Regular cardiac myocyte (primary cell): ENCODE data around the gene LMNTD2. TPM values are rescaled to one million over a fixed set of nuclear protein-coding genes. Genes with fewer than 3 reads are reported as not detected.

Experiments used
- total RNA-seq: library from RNA; depleted of rRNA; stranded (reverse); fragments of >200 nt; gene quantifications from 2 replicates; pipeline ENCODE4 v1.2.3, GENCODE V29; 2014

Gene LMNTD2
- total RNA-seq = under 0.01 and 0.85 TPM in 2 replicates

GRCh38 chr11:560305-561147 is at the start of gene LMNTD2, which contains the start of gene RASSF7:
Gene LMNTD2 (minus strand): TSS chr11:560738. CDS start chr11:560716, 22 bp downstream.
Gene RASSF7 (plus strand): TSS chr11:560970. CDS start chr11:561769, 799 bp downstream.

GRCh38 chr11:575996-576768 is 15.6 kb upstream of the LMNTD2 start, which contains the start of gene PHRF1:
Gene PHRF1 (plus strand): TSS chr11:576470. CDS start chr11:581513, 5,043 bp downstream.

DNA sequence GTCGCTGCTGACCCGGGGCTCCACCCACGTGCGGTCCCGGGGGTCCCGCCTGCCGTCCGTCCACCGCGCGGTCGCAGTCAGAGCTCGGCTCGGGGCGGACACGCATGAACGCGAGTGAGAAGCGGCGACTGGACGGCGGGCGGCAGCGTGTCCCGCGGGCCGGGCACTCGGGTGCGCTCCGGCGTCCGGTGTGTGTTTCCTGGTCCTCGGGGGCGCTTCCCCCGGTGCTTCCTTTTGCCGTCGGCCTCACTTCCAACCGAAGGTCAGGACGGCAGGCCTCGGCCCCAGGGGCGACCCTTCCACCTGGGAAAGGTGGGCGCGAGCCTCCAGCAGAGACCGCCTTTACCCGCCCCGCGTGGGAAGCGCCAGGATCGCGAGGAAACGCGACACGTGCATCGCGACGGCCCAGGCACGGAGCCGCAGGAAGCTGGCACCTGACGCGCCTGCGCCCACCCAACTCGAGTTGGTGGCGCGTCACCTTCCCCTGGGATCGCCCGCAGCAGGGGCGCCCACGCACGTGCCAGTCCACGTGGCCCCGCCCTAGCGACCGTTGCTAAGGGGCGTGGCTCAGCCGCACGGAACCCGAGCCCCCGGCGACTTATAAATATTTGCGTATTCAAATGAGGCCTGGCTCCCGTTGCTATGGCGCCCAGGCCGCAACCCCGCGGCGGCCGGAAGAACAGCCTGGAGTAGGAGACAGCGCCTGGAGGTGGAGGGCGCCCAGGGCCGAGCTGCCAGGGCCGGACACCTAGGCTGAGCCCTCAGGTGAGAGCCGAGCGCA is 23.5 kb downstream of the LMNTD2 start, which contains the start of gene LRRC56:
Gene LRRC56 (plus strand): TSS at position 687 of the 781 bp plus-strand sequence. CDS start 3,158 bp downstream, outside the sequence.

DNA sequence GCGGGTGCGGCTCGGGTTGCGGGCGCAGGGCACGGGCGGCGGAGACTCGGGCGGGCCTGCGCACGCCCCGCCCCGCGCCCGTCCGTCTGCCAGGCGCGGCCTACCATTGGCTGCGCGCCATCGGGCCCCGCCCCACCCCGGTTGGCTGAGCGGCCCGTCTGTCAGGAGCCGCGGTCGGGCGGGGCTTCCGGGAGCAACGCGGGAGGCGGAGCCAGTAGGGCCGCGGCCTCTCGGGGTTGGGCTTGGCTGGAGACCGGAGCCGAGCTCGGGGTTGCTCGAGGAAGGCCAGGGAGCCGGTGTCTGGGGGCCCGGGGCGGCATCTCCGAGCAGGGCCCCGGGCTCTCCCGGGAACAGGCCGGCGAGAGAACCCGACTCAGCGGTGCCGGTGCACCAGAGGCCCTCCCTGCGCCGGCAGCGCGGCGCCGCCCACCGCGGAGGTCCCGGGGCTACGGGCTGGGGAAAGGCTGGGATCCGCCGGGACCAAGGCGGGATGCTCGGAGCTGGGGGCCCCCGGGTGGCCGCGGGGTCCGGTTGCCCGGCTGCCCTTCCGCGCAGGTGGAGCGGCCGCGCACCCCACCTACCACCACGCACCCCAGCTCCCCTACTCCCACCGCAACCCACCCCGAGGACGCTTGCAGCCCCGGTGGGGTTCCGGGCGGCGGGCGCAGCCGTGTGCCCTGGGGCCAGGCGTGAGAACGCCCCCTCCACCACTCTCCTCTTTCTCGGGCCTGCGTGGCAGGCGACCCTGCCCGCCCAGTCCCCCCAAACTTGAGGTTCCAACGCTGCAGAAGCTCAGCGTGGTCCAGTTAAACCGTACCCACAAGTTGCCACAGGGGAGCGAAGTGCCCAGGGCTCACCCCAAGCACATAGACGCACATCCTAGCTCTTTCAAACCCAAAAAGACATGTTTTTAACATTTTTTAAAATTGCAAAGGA is 24.8 kb downstream of the LMNTD2 start, which contains the start of gene HRAS:
Gene HRAS (minus strand): TSS at position 58 of the 936 bp plus-strand sequence.

GRCh38 chr11:506995-507726 is 53.4 kb downstream of the LMNTD2 start, which contains the start of gene RNH1:
Gene RNH1 (minus strand): TSS chr11:507242. CDS start chr11:502162, 5,080 bp downstream.

Other genes with a start within 250 kb of the LMNTD2 start
- gene IFITM1, start 246.7 kb downstream of the LMNTD2 start, total RNA-seq = 7.1 and 10.7 TPM in 2 replicates
- gene IFITM3, start 239.9 kb downstream of the LMNTD2 start, total RNA-seq = 28.6 and 32.7 TPM in 2 replicates
- 1.4 and 1.9 TPM in 2 replicates for gene B4GALNT4, start 191.2 kb downstream of the LMNTD2 start, total RNA-seq
- gene PKP3, start 166.5 kb downstream of the LMNTD2 start, total RNA-seq = 2.1 and 2.8 TPM in 2 replicates
- 11.3 and 18.6 TPM in 2 replicates for gene SIGIRR, start 145.7 kb downstream of the LMNTD2 start, total RNA-seq
- not detected in 2 replicates for gene ANO9, start 118.7 kb downstream of the LMNTD2 start, total RNA-seq
- 31.9 and 45.2 TPM in 2 replicates for gene PTDSS2, start 110.5 kb downstream of the LMNTD2 start, total RNA-seq
- gene RNH1, start 53.5 kb downstream of the LMNTD2 start, total RNA-seq = 187 and 255 TPM in 2 replicates
- 33.8 and 108 TPM in 2 replicates for gene HRAS, start 25.2 kb downstream of the LMNTD2 start, total RNA-seq
- gene LRRC56, start 23.2 kb downstream of the LMNTD2 start, total RNA-seq = 0.38 and 0.56 TPM in 2 replicates
- 5.9 and 6.2 TPM in 2 replicates for gene RASSF7, start 232 bp upstream of the LMNTD2 start, total RNA-seq
- gene PHRF1, start 15.7 kb upstream of the LMNTD2 start, total RNA-seq = 22.3 and 28.4 TPM in 2 replicates
- 6.3 and 7.9 TPM in 2 replicates for gene IRF7, start 55.2 kb upstream of the LMNTD2 start, total RNA-seq
- not detected in 2 replicates for gene CDHR5, start 64.2 kb upstream of the LMNTD2 start, total RNA-seq
- gene SCT, start 66.4 kb upstream of the LMNTD2 start, total RNA-seq = not detected in 2 replicates
- not detected in 2 replicates for gene DRD4, start 76.5 kb upstream of the LMNTD2 start, total RNA-seq
- 24.2 and 28.2 TPM in 2 replicates for gene DEAF1, start 134.5 kb upstream of the LMNTD2 start, total RNA-seq
- 6.8 and 8.1 TPM in 2 replicates for gene TMEM80, start 135.1 kb upstream of the LMNTD2 start, total RNA-seq
- gene EPS8L2, start 145.5 kb upstream of the LMNTD2 start, total RNA-seq = 19.0 and 22.8 TPM in 2 replicates
- gene TALDO1, start 186.7 kb upstream of the LMNTD2 start, total RNA-seq = 98.9 and 103 TPM in 2 replicates
- gene GATD1, start 216.7 kb upstream of the LMNTD2 start, total RNA-seq = 17.1 and 23.1 TPM in 2 replicates
- 0.28 and 0.96 TPM in 2 replicates for gene CEND1, start 229.4 kb upstream of the LMNTD2 start, total RNA-seq
- 7.0 and 15.0 TPM in 2 replicates for gene SLC25A22, start 237.5 kb upstream of the LMNTD2 start, total RNA-seq
- 5.4 and 7.0 TPM in 2 replicates for gene PIDD1, start 244.5 kb upstream of the LMNTD2 start, total RNA-seq
- gene RPLP2, start 249.2 kb upstream of the LMNTD2 start, total RNA-seq = 101 and 189 TPM in 2 replicates